Measurements from ENCODE around the gene RELB.

RELB gene

GRCh38 chr19:45027371-45027770 lies 26.1 kb downstream of the RELB start:
- Histone ChIP-seq H3K36me3 (ENCODE audit: control insufficient read depth in 4 of 4, insufficient read depth in 4 of 4, low read length in 3 of 4) (peaks cover 11 to 35% (median 18%) of the 10 kb centered on the region in 4 experiments), H3K4me3 (ENCODE audit: control insufficient read depth in 1 of 7, extremely low read depth in 1 of 7, insufficient read depth in 4 of 7, low read depth in 2 of 7, low read length in 6 of 7) (no peak overlapping the region), H3K4me1 (ENCODE audit: control extremely low read depth in 1 of 4, control insufficient read depth in 4 of 4, insufficient read depth in 4 of 4, low read length in 3 of 4) (no peaks in the 10 kb centered on the region), H3K27ac (ENCODE audit: insufficient read depth in 1 of 2, low read depth in 1 of 2, low read length in 2 of 2, poor library complexity in 1 of 2, severe bottlenecking in 2 of 2) (no peak overlapping the region), H3K9me3 (ENCODE audit: control extremely low read depth in 1 of 5, control insufficient read depth in 4 of 5, insufficient read depth in 2 of 5, low read depth in 1 of 5, low read length in 4 of 5) (peaks cover 0 to 2% (median 0%) of the 10 kb centered on the region in 5 experiments), H3K27me3 (replicated peaks in 2 of 5; ENCODE audit: control insufficient read depth in 4 of 5, insufficient read depth in 5 of 5, low read length in 4 of 5) (no peaks in the 10 kb centered on the region)
- 100% methylated on average over 2 of the region's 2 CpGs for WGBS (ENCODE audit: insufficient coverage)
- POLR2A ChIA-PET = interaction anchor here (1.0 kb wide), 1 partner anchor 17 kb away, joined by 3 read pairs; no protein-coding TSS in a partner anchor
- no peak for DNase-seq
- CTCF ChIA-PET = interaction anchor here (0.6 to 1.3 kb wide), 3 partner anchors 32 to 111 kb away, joined by 3 read pairs; no protein-coding TSS in a partner anchor

DNA sequence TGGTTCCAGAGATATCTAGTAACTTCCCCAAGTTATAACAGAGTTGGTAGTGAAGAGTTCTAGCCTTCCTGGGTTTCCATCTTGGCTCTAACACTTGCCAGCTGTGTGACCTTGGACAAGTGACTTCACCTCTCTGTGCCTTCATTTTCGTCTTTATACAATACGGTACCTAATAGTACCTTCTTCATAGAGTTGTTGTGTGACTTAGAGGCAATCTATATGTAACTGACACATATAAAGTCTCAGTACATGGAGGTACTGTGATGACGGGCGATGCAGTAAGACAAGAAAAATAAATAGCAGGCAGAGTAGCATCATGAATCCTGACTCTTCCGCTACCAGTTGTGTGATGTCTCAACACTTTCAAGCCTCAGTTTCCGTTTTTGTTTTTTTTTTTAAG lies 29.6 kb downstream of the RELB start:
- H3K27me3 ChIP-seq (replicated peaks in 2 of 5; ENCODE audit: control insufficient read depth in 4 of 5, insufficient read depth in 5 of 5, low read length in 4 of 5) = no peaks in the 10 kb centered on the region
- H3K36me3 ChIP-seq (ENCODE audit: control insufficient read depth in 4 of 4, insufficient read depth in 4 of 4, low read length in 3 of 4) = peaks cover 3 to 53% (median 24%) of the 10 kb centered on the region in 4 experiments
- H3K4me1 ChIP-seq (ENCODE audit: control extremely low read depth in 1 of 4, control insufficient read depth in 4 of 4, insufficient read depth in 4 of 4, low read length in 3 of 4) = no peaks in the 10 kb centered on the region
- H3K9me3 ChIP-seq (ENCODE audit: control extremely low read depth in 1 of 5, control insufficient read depth in 4 of 5, insufficient read depth in 2 of 5, low read depth in 1 of 5, low read length in 4 of 5) = peaks cover 0 to 5% (median 0%) of the 10 kb centered on the region in 5 experiments
- DNase-seq = no peak
- WGBS (ENCODE audit: insufficient coverage) = 100% methylated on average over 4 of the region's 6 CpGs
- ChIA-PET POLR2A (no interaction called here), CTCF (interaction anchor here (0.7 to 2.5 kb wide), 3 partner anchors 12 to 29 kb away, joined by 3 to 7 read pairs (median 4); no protein-coding TSS in a partner anchor)
- no peak overlapping the region for H3K27ac ChIP-seq (ENCODE audit: insufficient read depth in 1 of 2, low read depth in 1 of 2, low read length in 2 of 2, poor library complexity in 1 of 2, severe bottlenecking in 2 of 2)
- no peak overlapping the region for H3K4me3 ChIP-seq (ENCODE audit: control insufficient read depth in 1 of 7, extremely low read depth in 1 of 7, insufficient read depth in 4 of 7, low read depth in 2 of 7, low read length in 6 of 7)

DNA sequence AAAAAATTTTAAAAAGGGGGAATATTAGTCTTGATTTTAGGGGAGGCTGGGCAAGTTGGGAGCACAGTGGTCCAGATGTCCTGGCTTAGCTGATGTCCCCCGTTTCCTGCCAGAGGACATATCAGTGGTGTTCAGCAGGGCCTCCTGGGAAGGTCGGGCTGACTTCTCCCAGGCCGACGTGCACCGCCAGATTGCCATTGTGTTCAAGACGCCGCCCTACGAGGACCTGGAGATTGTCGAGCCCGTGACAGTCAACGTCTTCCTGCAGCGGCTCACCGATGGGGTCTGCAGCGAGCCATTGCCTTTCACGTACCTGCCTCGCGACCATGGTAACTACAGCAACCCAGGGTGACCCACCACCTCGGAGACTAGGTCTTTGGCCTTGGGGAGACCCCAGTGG lies 31.2 kb downstream of the RELB start:
- Histone ChIP-seq H3K36me3 (ENCODE audit: control insufficient read depth in 4 of 4, insufficient read depth in 4 of 4, low read length in 3 of 4) (peaks cover 0 to 54% (median 25%) of the 10 kb centered on the region in 4 experiments), H3K4me3 (ENCODE audit: control insufficient read depth in 1 of 7, extremely low read depth in 1 of 7, insufficient read depth in 4 of 7, low read depth in 2 of 7, low read length in 6 of 7) (no peak overlapping the region), H3K4me1 (ENCODE audit: control extremely low read depth in 1 of 4, control insufficient read depth in 4 of 4, insufficient read depth in 4 of 4, low read length in 3 of 4) (no peaks in the 10 kb centered on the region), H3K9me3 (ENCODE audit: control extremely low read depth in 1 of 5, control insufficient read depth in 4 of 5, insufficient read depth in 2 of 5, low read depth in 1 of 5, low read length in 4 of 5) (peaks cover 0 to 5% (median 0%) of the 10 kb centered on the region in 5 experiments), H3K27ac (ENCODE audit: insufficient read depth in 1 of 2, low read depth in 1 of 2, low read length in 2 of 2, poor library complexity in 1 of 2, severe bottlenecking in 2 of 2) (no peak overlapping the region), H3K27me3 (replicated peaks in 2 of 5; ENCODE audit: control insufficient read depth in 4 of 5, insufficient read depth in 5 of 5, low read length in 4 of 5) (no peaks in the 10 kb centered on the region)
- DNase-seq = no peak
- over 99% methylated on average over 18 of the region's 18 CpGs for WGBS (ENCODE audit: insufficient coverage)
- ChIA-PET POLR2A (no interaction called here), CTCF (interaction anchor here (1.2 to 1.3 kb wide), 2 partner anchors 25 to 41 kb away, joined by 3 read pairs; no protein-coding TSS in a partner anchor)

GRCh38 chr19:45035755-45036154 lies 34.5 kb downstream of the RELB start:
- Histone ChIP-seq H3K4me3 (ENCODE audit: control insufficient read depth in 1 of 7, extremely low read depth in 1 of 7, insufficient read depth in 4 of 7, low read depth in 2 of 7, low read length in 6 of 7) (no peak overlapping the region), H3K4me1 (ENCODE audit: control extremely low read depth in 1 of 4, control insufficient read depth in 4 of 4, insufficient read depth in 4 of 4, low read length in 3 of 4) (peaks cover 5 to 22% (median 18%) of the 10 kb centered on the region in 4 experiments), H3K27me3 (replicated peaks in 2 of 5; ENCODE audit: control insufficient read depth in 4 of 5, insufficient read depth in 5 of 5, low read length in 4 of 5) (no peaks in the 10 kb centered on the region), H3K27ac (ENCODE audit: insufficient read depth in 1 of 2, low read depth in 1 of 2, low read length in 2 of 2, poor library complexity in 1 of 2, severe bottlenecking in 2 of 2) (no peak overlapping the region), H3K36me3 (ENCODE audit: control insufficient read depth in 4 of 4, insufficient read depth in 4 of 4, low read length in 3 of 4) (peaks cover 0 to 38% (median 20%) of the 10 kb centered on the region in 4 experiments), H3K9me3 (ENCODE audit: control extremely low read depth in 1 of 5, control insufficient read depth in 4 of 5, insufficient read depth in 2 of 5, low read depth in 1 of 5, low read length in 4 of 5) (peaks cover 0 to 4% (median 0%) of the 10 kb centered on the region in 5 experiments)
- POLR2A ChIA-PET = no interaction called here
- DNase-seq = no peak
- CTCF ChIA-PET = interaction anchor here (0.6 kb wide), 1 partner anchor 14 kb away, joined by 4 read pairs; no protein-coding TSS in a partner anchor
- whole genome bisulfite sequencing (ENCODE audit: insufficient coverage) = 98% methylated on average over 6 of the region's 6 CpGs

GRCh38 chr19:45037393-45038169 lies 36.3 kb downstream of the RELB start:
- H3K27ac ChIP-seq (ENCODE audit: insufficient read depth in 1 of 2, low read depth in 1 of 2, low read length in 2 of 2, poor library complexity in 1 of 2, severe bottlenecking in 2 of 2) = no peak overlapping the region
- CTCF ChIA-PET = interaction anchor here (2.5 to 7.1 kb wide), 3 partner anchors 8 to 22 kb away, joined by 8 to 59 read pairs (median 14); no protein-coding TSS in a partner anchor
- peaks cover 0 to 3% (median 0%) of the 10 kb centered on the region in 5 experiments for H3K9me3 ChIP-seq (ENCODE audit: control extremely low read depth in 1 of 5, control insufficient read depth in 4 of 5, insufficient read depth in 2 of 5, low read depth in 1 of 5, low read length in 4 of 5)
- peaks cover 2 to 44% (median 27%) of the 10 kb centered on the region in 4 experiments for H3K36me3 ChIP-seq (ENCODE audit: control insufficient read depth in 4 of 4, insufficient read depth in 4 of 4, low read length in 3 of 4)
- no peaks in the 10 kb centered on the region for H3K27me3 ChIP-seq (replicated peaks in 2 of 5; ENCODE audit: control insufficient read depth in 4 of 5, insufficient read depth in 5 of 5, low read length in 4 of 5)
- H3K4me1 ChIP-seq (ENCODE audit: control extremely low read depth in 1 of 4, control insufficient read depth in 4 of 4, insufficient read depth in 4 of 4, low read length in 3 of 4) = peaks cover 5 to 26% (median 22%) of the 10 kb centered on the region in 4 experiments
- POLR2A ChIA-PET = no interaction called here
- no peak for DNase-seq
- no peak overlapping the region for H3K4me3 ChIP-seq (ENCODE audit: control insufficient read depth in 1 of 7, extremely low read depth in 1 of 7, insufficient read depth in 4 of 7, low read depth in 2 of 7, low read length in 6 of 7)
- 97% methylated on average over 28 of the region's 37 CpGs for WGBS (ENCODE audit: insufficient coverage)

- peak within 1 kb of the TSS; percentile 89 to 96 for H3K27ac ChIP-seq (ENCODE audit: insufficient read depth in 1 of 2, low read depth in 1 of 2, low read length in 2 of 2, poor library complexity in 1 of 2, severe bottlenecking in 2 of 2)
- POLR2A ChIA-PET = interaction anchor here (0.6 to 1.4 kb wide), 9 partner anchors 15 to 347 kb away, joined by 3 to 7 read pairs (median 4); no protein-coding TSS in a partner anchor
- peak; percentile 88 to 91 (median 89) for DNase-seq
- WGBS (ENCODE audit: insufficient coverage) = 3% methylated on average over 62 of the region's 62 CpGs
- peaks cover 5 to 26% (median 22%) of the 10 kb centered on the region in 4 experiments for H3K4me1 ChIP-seq (ENCODE audit: control extremely low read depth in 1 of 4, control insufficient read depth in 4 of 4, insufficient read depth in 4 of 4, low read length in 3 of 4)
- peak within 1 kb of the TSS; percentile 57 to 95 (median 90) for H3K4me3 ChIP-seq (ENCODE audit: control insufficient read depth in 1 of 7, extremely low read depth in 1 of 7, insufficient read depth in 4 of 7, low read depth in 2 of 7, low read length in 6 of 7)
- peaks cover 5 to 49% (median 33%) of the 10 kb centered on the region in 4 experiments for H3K36me3 ChIP-seq (ENCODE audit: control insufficient read depth in 4 of 4, insufficient read depth in 4 of 4, low read length in 3 of 4)
- CTCF ChIA-PET = interaction anchor here (0.6 to 7.1 kb wide), 7 partner anchors 10 to 104 kb away, joined by 3 to 59 read pairs (median 5); no protein-coding TSS in a partner anchor
- peaks cover 0 to 3% (median 0%) of the 10 kb centered on the region in 5 experiments for H3K9me3 ChIP-seq (ENCODE audit: control extremely low read depth in 1 of 5, control insufficient read depth in 4 of 5, insufficient read depth in 2 of 5, low read depth in 1 of 5, low read length in 4 of 5)
- H3K27me3 ChIP-seq (replicated peaks in 2 of 5; ENCODE audit: control insufficient read depth in 4 of 5, insufficient read depth in 5 of 5, low read length in 4 of 5) = no peaks in the 10 kb centered on the region
Measured at GRCh38 chr19:45038931-45039893, 37.9 kb downstream of the RELB start, which contains the start of gene CLASRP. CLASRP (plus strand) TSS chr19:45039045; CDS start chr19:45040213, 1,168 bp downstream.

Data from common myeloid progenitor, CD34-positive (primary cell).